Hypothalamus (tissue), 51 donors: ENCODE measurements around the gene ACOT7.

Experiments
- DNase-seq, 51 donors: peaks; one replicate each; lab custom pipeline; 2025; lab: John Stamatoyannopoulos, UW

ACOT7 gene

DNA sequence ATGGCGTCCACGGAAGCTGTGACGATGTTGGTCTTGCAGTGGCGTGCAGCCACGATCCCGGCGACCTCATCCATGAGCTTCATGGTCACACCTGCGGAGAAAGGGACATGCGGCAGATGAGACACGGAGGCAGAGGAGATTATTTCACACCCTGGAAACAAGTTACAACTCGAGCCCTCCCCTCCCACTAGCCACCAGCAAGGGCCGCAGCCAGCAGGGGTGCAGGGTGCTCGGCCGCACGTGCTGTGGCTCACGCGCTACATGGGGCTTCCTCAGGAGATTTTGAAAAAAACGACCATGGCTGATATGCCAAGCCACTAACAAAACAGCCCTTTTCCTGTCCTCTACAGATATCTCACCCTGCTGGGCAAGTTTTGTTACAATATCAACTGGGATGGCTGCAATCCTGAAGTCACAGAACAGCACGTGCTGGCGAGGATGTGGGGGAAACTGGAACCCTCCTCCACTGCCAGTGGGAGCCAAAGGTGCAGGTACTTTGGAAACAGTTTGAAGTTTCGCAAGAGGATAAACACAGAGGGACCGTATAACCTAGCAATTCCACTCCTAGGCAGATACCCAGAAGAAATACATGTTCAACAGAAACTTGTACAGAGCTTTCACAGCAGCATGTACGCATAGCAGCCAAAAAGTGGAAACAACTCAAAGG is 98.5 kb downstream of the ACOT7 start:
- no peak for DNase-seq

DNA sequence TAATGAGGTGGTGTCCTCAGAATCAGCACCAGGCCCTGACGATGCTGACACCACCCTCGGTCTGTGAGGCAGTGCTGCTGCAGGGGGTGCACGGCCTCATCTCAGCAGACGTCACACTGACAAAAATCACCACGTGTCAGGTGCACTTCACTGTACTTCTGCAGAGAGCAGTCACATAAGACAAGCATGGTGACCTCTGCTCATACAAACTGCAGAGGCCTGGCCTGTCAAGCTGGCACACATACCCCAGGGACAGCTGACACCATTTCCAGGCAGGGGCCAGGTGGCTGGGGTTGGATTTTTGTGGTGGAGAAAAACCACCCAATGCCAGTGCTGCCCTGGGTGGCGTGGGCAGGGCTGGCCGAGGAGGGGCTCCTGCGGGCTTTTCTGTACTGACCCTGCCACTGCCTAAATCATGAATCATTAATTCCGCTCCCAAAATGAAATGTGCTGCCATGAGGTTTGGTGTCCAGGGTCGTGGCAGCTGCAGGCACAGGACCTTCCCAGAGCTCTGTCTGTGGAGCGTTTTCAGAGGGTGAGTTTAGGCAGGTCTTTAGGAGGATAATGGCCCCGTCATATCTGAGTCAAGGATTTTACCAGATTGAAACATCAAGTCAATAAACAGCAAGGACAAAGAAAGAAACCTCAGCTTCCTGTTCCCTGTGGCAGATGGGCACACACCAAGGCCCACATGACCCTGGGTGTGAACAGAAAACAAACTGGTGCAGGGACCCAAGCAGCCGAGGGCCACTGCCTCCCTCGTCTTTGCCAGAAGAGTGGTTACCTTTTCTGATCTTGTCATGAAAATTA is 99.3 kb downstream of the ACOT7 start:
- no peak for DNase-seq

- DNase-seq: no peak
Measured at GRCh38 chr1:6292102-6292501, 101.5 kb downstream of the ACOT7 start.

GRCh38 chr1:6288665-6289064 is 104.9 kb downstream of the ACOT7 start:
- no peak for DNase-seq

GRCh38 chr1:6288026-6288425 is 105.5 kb downstream of the ACOT7 start:
- no peak for DNase-seq

DNA sequence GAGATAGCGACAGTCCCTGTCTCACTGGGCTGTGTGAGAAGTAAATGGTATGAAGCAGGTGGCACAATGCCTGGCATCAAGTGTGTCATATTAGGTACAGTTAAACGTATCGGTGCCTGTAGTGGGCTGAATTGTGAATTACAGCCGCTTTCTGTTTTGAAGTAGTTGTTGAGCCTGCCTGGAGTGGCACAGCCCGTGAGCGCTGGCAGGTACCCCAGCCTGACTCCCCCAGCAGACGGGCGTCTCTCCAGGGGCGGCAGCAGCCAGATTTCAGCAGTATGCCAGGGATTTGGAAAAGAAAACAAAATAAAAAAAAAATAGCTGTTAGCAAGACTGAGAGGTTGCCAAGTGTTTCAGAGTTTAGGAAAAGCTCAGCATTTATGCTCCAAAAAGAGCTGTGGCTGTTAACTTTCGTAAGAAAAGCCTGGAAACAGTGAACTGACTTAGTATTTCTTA is 106.1 kb downstream of the ACOT7 start:
- DNase-seq: peak in 37 of 51 donors; percentile 6 to 73 (median 37)

GRCh38 chr1:6287029-6287428 is 106.5 kb downstream of the ACOT7 start:
- no peak for DNase-seq

- no peak for DNase-seq
Measured at GRCh38 chr1:6286266-6286665, 107.3 kb downstream of the ACOT7 start.

DNA sequence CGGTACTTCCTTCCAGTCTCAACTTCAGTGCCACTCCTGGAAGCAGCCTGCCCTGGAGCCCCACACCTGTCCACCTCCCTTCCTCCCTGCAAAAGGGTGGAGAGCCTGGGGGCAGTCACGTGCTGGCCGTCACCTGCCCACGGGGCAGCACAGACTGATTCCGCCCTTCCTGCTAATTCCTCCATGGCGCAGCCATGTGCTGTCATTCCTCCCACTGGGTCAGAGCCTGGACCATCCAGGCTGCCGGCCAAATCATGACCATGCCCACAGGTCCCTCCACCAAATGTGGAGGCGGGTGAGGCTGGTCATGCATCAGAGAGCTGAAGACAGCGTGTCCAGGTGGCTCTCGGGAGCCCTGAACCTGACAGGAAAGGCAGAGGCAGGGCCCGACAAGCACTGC is 108.2 kb downstream of the ACOT7 start:
- no peak for DNase-seq

DNA sequence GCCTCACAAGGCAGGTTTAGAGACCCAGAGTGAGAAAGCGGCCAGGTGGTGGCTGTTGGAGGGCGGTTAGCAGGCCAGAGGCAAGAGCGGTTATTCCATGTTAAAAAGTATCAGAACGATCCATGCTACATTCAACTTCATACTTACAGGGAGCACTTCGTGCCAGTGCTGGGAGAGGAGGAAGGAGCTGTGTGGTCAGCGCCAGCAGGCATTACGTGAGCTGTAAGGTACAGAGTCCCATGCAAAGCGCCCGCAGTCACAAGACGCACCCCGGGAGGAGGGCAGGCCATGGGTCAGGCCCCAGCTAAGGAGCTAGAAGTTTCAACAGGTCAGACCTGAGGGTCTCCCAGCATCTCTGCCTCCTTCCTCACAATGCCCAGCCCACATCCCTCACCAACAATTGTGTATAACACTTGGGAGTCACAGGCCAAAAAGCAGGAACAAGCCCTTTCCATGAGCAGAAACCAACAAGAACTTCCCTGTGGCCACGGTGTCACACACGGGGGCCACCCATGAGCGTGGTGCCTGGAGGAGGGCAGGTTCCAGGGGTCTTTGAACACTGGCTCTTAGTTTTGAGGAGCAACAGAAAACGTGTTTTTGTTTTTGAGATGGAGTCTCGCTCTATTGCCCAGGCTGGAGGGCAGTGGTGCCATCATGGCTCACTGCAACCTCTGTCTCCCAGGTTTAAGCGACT is 110.8 kb downstream of the ACOT7 start:
- DNase-seq: no peak

- DNase-seq: no peak
Measured at GRCh38 chr1:6281511-6282402, 111.8 kb downstream of the ACOT7 start.

GRCh38 chr1:6280761-6281451 is 112.7 kb downstream of the ACOT7 start:
- DNase-seq: no peak

GRCh38 chr1:6279613-6280383 is 113.8 kb downstream of the ACOT7 start:
- no peak for DNase-seq

DNA sequence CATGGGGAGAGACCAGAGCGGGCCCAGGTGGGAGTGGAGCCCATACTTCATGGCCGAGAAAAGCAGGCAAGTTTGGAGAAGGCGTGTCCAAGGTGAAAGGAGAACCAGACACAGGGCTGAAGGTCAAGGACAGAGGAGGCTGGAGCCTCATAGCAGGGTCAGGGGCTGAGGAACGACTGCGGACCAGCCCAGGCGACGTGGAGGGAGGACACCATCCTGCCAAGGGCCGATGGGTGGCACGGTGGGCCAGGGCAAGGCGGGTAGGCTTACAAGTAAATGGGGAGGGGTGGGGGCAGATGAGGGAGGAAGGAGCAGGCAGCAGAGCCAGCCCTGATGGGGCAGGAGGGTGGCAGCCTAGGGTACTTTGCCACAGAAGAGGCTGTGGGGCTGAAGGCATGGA is 114.5 kb downstream of the ACOT7 start:
- DNase-seq: no peak

GRCh38 chr1:6278263-6278662 is 115.3 kb downstream of the ACOT7 start:
- DNase-seq: no peak

- no peak for DNase-seq
Measured at GRCh38 chr1:6276811-6277555, 116.6 kb downstream of the ACOT7 start.

- peak in 24 of 51 donors; percentile 6 to 59 (median 26) for DNase-seq
Measured at GRCh38 chr1:6275826-6276782, 117.5 kb downstream of the ACOT7 start.
